ENCODE data around the gene PHF21A.

The PHF21A gene

GRCh38 chr11:46072172-46072964 lies 48.9 kb downstream of the PHF21A start:
- DNase-seq = no peak

- DNase-seq = no peak
Observed at GRCh38 chr11:46071091-46071490, 50.2 kb downstream of the PHF21A start.

GRCh38 chr11:46069595-46069994 lies 51.7 kb downstream of the PHF21A start:
- no peak for DNase-seq

- no peak for DNase-seq
Observed at GRCh38 chr11:46066335-46066734, 54.9 kb downstream of the PHF21A start.

- DNase-seq = no peak
Observed at GRCh38 chr11:46065681-46066080, 55.6 kb downstream of the PHF21A start.

GRCh38 chr11:46064221-46064620 lies 57.0 kb downstream of the PHF21A start:
- DNase-seq = no peak

GRCh38 chr11:46063138-46063537 lies 58.1 kb downstream of the PHF21A start:
- no peak for DNase-seq

GRCh38 chr11:46060013-46060412 lies 61.2 kb downstream of the PHF21A start:
- DNase-seq = no peak

- no peak for DNase-seq
Observed at GRCh38 chr11:46057489-46057888, 63.8 kb downstream of the PHF21A start.

GRCh38 chr11:46055371-46055770 lies 65.9 kb downstream of the PHF21A start:
- DNase-seq = no peak

GRCh38 chr11:46051102-46051501 lies 70.2 kb downstream of the PHF21A start:
- DNase-seq = no peak

GRCh38 chr11:46050662-46051061 lies 70.6 kb downstream of the PHF21A start:
- no peak for DNase-seq

GRCh38 chr11:46050003-46050461 lies 71.2 kb downstream of the PHF21A start:
- DNase-seq = no peak

GRCh38 chr11:46049325-46049897 lies 71.8 kb downstream of the PHF21A start:
- DNase-seq = no peak

- no peak for DNase-seq
Observed at GRCh38 chr11:46048198-46048597, 73.1 kb downstream of the PHF21A start.

- DNase-seq = no peak
Observed at GRCh38 chr11:46047520-46047919, 73.7 kb downstream of the PHF21A start.

- no peak for DNase-seq
Observed at GRCh38 chr11:46045811-46046210, 75.4 kb downstream of the PHF21A start.

- DNase-seq = no peak
Observed at GRCh38 chr11:46044601-46045000, 76.7 kb downstream of the PHF21A start.

- no peak for DNase-seq
Observed at GRCh38 chr11:46039990-46040389, 81.3 kb downstream of the PHF21A start.

- DNase-seq = no peak
Observed at GRCh38 chr11:46038529-46038928, 82.7 kb downstream of the PHF21A start.

- no peak for DNase-seq
Observed at GRCh38 chr11:46036969-46037368, 84.3 kb downstream of the PHF21A start.

GRCh38 chr11:46036009-46036408 lies 85.2 kb downstream of the PHF21A start:
- DNase-seq = no peak

GRCh38 chr11:46034041-46034440 lies 87.2 kb downstream of the PHF21A start:
- no peak for DNase-seq

GRCh38 chr11:46026606-46027293 lies 94.5 kb downstream of the PHF21A start:
- no peak for DNase-seq

Data from CD4-positive, alpha-beta T cell treated with Interferon alpha-2 for 1 hour (primary cell).